NCI-H187 treated with DMSO at 0.1 percent for 48 hours (cell line): Measurements from ENCODE around the gene TRAF3.

Source experiments
- DNase-seq: peaks from one replicate; lab custom pipeline; 2025; lab: John Stamatoyannopoulos, UW

The TRAF3 gene

DNA sequence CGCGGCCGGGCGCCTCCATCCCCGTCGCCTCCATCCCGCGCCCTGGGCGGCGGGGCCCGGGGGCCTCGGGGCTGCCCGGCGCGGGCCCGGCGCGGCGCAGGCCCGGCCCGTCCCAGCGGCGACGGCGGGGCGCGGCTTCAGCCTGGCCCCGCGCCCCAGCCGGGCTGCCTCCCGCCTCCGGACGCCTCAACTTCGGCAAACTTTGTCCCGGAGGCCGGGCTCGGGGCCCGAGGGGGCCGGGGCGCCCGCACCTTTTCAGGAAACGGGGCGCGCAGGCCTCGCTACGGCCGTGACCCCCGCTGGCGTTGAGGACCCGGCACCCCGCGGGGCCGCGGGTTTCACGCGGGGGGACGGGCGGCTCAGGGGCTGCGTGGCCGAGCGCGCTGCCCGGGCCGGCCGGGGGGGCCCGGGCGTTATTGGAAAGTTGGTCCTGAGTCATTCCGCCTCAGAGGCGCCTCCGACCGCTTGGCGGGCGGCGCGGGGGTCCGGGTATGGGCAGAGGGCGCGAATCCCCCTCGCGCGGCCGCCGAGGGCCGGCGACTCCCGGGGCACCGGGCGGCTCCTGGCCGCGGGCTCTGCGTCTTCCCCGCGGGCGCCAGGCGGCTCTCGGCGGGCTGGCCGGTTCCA is 575 bp downstream of the TRAF3 start:
- no peak for DNase-seq

GRCh38 chr14:102778338-102779083 is 1.3 kb downstream of the TRAF3 start:
- no peak for DNase-seq

DNA sequence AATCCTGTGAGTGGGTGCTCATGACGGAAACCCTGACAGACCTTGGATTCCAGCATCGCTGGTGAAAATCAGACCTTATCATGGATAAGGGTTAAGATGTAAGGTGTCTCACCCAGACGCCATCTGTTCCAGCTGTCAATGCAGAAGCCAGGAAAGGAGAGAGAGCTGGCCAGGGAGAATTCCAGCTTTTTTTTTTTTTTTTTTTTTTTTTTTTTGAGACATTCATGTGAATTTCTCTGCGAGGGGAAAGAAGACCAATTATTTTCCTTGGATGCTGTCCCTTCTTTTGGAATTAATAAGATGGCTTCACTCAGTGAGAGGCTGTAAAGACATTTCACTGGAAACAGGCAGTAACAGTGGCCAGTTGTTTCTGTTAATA is 1.8 kb downstream of the TRAF3 start:
- DNase-seq: no peak

DNA sequence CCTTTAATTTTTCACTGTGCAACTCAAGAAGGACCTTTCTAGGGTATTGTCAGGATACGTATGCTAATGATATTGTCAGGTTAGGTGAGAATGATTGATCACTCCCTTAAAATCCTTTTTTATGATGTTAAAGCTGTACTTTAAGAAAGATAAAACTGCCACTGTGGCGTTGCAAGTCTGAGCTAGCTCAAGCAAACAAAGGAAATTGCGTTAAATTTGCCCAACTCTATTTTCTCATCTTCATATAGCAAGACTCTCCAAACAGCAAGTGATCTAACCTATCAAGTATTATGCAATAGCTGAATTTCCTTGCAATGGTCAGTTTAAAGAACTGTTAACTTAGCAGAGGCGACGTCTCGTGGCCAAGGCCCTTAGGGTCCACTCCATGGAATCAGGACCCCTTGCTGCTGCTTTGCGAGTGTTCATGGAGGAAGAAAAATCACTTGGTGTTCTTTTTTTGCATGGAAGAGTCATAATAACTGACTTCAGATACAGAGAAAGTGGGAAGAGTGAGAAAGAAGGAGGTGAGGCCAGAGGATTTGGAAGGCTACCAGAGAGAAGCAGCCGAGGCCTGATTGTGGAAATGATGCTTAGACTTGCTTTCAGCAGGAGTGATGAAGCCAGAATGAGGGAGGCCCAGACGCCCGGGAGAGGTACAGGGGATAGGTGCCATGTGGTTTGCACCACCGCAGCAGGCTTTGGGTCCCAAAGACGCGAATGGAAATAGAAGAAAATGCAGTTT is 2.5 kb downstream of the TRAF3 start:
- DNase-seq: no peak

GRCh38 chr14:102781063-102781462 is 3.8 kb downstream of the TRAF3 start:
- DNase-seq: no peak

- no peak for DNase-seq
Measured at GRCh38 chr14:102782974-102783373, 5.7 kb downstream of the TRAF3 start.

GRCh38 chr14:102784892-102785594 is 7.8 kb downstream of the TRAF3 start:
- no peak for DNase-seq

GRCh38 chr14:102785595-102785963 is 8.3 kb downstream of the TRAF3 start:
- DNase-seq: no peak

DNA sequence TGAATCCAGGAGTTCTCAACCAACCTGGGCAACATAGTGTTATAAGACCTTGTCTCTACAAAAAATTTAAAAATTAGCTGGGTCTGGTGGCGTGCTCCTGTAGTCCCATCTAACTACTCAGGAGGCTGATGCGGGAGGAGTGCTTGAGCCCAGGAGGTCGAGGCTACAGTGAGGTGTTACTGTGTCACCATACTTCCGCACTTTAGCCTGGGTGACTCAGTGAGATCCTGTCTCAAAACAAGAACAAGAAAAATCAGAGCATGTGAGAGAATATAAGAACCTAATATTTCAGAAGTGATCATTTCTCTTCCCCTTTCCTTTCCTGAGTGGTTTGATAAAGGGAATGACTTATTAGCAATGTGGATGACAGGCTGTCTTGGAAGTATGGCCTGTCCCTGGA is 9.5 kb downstream of the TRAF3 start:
- DNase-seq: no peak

DNA sequence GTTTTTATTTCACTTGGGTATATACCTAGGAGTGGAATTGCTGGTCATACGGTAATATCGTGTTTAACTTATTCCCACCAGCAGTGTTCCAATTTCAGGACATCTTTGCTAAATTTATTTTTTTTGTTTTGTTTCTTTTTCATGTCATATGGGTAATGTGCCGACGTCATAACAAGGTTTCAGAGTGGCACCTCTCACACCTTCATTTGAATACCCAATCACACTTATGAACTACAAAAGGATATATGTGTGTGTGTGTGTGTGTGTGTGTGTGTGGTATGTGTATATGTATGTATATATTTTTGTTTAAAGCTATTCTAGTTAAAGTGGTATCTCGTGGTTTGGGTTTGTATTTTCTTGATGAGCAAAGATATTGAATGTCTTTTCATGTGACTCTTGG is 12.1 kb downstream of the TRAF3 start:
- DNase-seq: no peak

DNA sequence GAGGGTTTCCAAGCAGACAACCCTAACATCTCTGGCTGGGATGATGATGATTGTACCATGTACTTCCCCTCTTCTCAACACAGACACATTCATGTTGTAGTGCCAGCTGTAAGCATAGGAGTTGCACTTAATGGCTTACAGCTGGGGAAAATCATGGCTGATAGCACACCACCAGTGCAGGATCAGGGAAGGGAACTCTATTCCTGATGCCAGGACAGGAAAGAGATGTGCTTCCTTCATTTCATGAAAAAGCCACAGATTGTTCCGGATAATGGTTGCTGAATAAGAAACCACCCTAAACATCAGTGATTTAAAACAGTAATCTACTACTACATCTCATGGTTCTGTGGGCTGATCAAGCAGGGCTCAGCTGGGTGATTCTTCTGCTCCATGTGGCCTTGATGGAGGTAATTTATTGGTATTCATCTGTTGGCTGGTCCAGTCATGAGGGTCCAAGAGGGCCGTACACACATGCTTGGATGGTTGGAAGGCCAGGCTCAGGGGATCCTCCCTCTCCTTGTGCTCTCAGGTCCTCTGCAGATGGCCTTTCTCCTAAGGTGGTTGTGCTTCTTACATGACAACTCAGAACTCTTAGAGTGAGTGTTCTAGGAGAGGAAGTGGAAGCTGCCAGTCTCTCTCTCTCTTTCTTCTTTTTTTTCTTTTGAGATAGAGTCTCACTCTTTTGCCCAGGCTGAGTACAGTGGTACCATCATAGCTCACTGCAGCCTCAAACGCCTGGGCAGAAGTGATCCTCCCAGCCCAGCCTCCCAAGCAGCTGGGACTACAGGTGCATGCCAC is 16.5 kb downstream of the TRAF3 start:
- no peak for DNase-seq

GRCh38 chr14:102795060-102795925 is 18.0 kb downstream of the TRAF3 start:
- DNase-seq: no peak

GRCh38 chr14:102796661-102797190 is 19.5 kb downstream of the TRAF3 start:
- no peak for DNase-seq

DNA sequence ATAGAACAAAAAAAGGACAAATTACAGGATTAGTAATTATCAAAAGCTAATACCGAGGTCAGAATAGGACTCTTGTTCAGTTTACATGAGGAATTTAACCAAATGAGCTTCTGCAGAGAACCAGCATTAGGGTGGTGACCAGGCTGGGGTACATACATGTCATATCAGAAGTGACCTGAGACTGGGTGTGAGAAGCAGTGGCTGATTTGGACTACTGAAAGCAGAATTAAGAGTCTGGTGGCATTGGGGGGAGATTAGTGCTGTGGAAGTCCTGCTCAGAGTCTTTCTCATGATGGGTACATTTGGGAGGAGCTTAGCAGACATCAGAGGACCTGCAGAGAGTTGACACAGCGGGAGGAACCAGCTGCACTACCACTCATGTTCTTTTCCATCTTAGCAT is 21.7 kb downstream of the TRAF3 start:
- no peak for DNase-seq

GRCh38 chr14:102799684-102800562 is 22.7 kb downstream of the TRAF3 start:
- no peak for DNase-seq

- no peak for DNase-seq
Measured at GRCh38 chr14:102802834-102803523, 25.7 kb downstream of the TRAF3 start.

DNA sequence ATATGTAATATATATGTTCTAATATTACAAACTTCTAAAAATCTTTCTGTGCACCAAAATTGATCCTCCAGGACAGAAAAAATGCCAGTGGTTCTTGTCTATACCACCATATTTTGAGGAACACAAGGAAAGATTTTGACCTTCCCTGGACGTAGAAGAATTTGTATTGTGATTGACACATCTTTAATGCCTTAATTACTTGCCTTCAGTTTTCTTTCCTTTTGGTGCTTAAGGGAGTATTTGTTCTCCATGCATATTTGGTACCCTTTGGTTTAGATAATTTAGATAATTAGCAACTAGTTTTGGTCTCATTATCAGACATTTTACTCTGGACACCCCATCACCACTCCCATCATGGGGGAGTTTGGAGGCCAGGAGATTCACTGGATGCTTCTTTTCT is 27.6 kb downstream of the TRAF3 start:
- no peak for DNase-seq

DNA sequence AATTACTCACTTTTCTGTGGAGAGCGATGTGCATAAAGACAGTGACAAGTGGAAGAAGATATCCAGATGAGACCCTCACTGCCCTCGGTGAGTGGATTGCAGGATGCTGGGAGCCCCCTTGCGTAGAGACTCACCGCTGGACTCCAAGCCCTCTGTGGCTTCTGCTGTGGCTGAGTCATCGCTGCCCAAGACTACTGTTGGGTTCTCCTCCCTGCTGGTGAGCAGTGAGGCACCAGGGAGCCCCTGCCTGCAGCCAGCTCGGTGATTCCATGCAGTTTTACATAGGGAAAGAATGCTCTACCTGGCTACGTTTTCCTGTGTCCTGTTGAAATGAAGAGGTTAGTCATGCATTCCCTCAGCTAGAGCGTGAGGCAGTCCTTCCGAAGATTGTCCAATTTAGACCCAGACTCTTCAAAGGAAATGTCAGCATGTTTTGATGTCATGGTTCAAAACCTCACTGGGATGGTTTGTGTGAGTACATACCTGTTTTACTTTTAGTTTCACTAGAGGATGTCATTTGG is 28.2 kb downstream of the TRAF3 start:
- no peak for DNase-seq

GRCh38 chr14:102805941-102806340 is 28.7 kb downstream of the TRAF3 start:
- DNase-seq: no peak
